NCI-H2081 (cell line): Measurements from ENCODE around the gene TECTA.

Source experiments
- DNase-seq, 2 experiments: peaks; one replicate each; lab custom pipeline; 2025; lab: John Stamatoyannopoulos, UW

TECTA gene

GRCh38 chr11:121127809-121128208 is 26.8 kb downstream of the TECTA start:
- DNase-seq: no peak

GRCh38 chr11:121129362-121130340 is 28.6 kb downstream of the TECTA start:
- no peak for DNase-seq

DNA sequence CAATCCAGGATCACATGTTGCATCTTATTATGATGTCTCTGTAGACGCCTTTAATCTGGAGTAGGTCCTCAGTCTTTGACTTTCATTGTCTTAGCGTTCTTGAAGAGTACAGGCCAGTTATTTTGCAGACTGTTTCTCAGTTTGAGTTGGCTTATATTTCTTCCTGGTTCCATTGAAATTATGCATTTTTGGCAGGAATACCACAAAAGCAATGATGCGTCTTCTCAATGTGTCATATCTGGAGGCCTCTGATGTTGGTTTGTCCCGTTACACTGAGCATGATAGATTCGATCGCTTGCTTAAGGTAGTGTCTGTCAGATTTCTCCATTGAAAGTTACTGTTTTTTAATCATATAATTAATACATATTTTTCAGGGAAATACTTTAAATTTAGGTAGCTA is 30.6 kb downstream of the TECTA start:
- DNase-seq: no peak

DNA sequence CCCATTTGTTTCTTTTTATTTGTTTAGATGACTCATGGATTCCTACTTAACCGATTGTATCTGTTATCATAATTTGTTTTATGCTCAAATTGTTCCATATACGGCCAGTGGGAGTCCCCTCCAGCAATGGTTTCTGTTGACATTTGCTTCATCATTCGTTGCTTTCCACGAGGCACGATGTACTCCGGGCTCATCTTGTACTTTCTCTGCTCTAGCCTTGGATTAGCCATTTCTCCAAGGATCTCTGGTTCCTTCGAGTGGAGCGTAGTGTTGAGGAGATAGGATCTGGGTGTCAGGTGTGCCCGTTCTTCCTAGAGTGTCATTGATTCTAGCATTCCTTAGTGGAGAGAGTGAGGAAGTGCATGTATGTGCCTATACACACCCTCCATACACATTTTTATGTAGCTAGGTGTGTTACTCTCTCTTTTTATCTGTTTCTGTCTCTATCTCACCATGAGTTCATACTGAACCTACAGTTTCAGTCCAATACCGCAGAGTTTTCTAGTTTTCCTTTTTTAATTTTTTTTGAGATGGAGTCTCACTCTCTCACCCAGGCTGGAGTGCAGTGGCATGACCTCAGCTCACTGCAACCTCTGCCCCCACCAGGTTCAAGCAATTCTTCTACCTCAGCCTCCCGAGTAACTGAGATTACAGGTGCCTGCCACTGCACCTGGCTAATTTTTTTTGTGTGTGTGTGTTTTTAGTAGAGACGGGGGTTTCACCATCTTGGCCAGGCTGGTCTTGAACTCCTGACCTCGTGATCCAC is 31.4 kb downstream of the TECTA start:
- DNase-seq: no peak

DNA sequence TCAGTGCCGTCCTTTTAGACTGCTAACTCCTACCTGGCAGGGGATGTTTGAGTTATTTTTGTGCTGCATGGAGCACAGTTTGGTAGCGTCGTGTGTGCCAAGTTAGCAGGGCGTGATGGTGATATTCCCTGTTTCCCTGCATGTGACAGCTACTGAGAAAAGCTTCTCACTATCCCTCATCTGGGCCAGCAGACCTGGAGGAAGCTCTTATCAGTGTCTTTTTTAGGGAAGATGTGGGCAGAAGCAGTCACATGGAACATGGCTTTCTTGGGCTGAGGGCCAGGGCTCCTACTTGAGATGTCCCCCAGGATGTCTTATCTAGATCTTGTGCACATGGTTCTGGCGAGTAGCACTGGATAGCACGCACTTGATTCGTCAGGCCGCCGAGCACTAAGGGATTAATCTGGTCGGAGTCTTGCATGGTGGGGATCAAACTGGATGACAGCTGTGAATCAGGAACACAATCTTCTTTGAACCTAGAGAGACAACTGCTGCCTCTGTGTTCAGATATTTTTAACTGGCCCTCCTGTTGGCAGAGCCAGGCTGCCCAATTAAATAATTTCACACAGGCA is 33.8 kb downstream of the TECTA start:
- no peak for DNase-seq

- no peak for DNase-seq
Measured at GRCh38 chr11:121137005-121137404, 36.0 kb downstream of the TECTA start.

- no peak for DNase-seq
Measured at GRCh38 chr11:121138259-121138658, 37.2 kb downstream of the TECTA start.

GRCh38 chr11:121140369-121140768 is 39.3 kb downstream of the TECTA start:
- DNase-seq: no peak

- no peak for DNase-seq
Measured at GRCh38 chr11:121141066-121141465, 40.0 kb downstream of the TECTA start.

GRCh38 chr11:121143921-121144320 is 42.9 kb downstream of the TECTA start:
- DNase-seq: no peak

DNA sequence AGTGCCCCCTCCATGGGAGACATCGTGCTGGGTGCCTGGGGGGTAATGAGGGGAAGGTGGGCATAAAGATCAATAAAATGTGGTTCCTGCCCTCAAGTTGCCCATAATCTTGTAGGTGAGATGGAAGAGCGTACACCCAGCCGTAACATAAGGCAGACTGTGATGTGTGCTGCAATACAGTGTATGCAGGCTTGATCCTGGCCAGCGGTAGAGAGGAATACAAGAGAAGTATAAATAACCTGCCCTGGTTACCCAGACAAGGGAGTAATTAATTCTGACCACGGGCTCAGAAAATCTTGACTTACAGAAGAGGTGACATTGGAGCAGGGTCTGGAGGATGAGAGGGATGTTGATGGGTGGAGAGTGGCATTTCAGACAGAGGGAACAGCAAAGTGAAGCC is 43.7 kb downstream of the TECTA start:
- DNase-seq: no peak

- no peak for DNase-seq
Measured at GRCh38 chr11:121145826-121146225, 44.8 kb downstream of the TECTA start.

- no peak for DNase-seq
Measured at GRCh38 chr11:121149116-121149515, 48.1 kb downstream of the TECTA start.

GRCh38 chr11:121151207-121151688 is 50.2 kb downstream of the TECTA start:
- DNase-seq: no peak

DNA sequence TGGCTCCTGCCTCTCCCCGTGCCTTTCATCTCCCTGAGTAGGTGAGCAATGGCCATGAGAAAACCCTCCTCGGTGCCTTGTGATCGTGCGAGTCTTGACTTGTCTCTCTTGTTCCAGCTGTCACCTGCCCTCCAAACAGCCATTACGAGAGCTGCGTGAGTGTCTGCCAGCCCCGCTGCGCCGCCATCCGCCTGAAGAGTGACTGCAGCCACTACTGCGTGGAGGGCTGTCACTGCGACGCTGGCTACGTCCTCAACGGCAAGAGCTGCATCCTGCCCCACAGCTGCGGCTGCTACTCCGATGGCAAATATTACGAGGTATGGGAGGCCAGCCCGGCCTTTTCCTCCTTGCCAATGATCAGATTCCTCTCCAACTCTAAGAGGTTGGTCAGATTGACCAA is 51.7 kb downstream of the TECTA start:
- no peak for DNase-seq

GRCh38 chr11:121153472-121153871 is 52.4 kb downstream of the TECTA start:
- DNase-seq: no peak

- DNase-seq: peak in 1 of 2 experiments; percentile 51
Measured at GRCh38 chr11:121154486-121155314, 53.7 kb downstream of the TECTA start.

- no peak for DNase-seq
Measured at GRCh38 chr11:121157756-121158155, 56.7 kb downstream of the TECTA start.

GRCh38 chr11:121159741-121160140 is 58.7 kb downstream of the TECTA start:
- DNase-seq: peak in 1 of 2 experiments; percentile 28

DNA sequence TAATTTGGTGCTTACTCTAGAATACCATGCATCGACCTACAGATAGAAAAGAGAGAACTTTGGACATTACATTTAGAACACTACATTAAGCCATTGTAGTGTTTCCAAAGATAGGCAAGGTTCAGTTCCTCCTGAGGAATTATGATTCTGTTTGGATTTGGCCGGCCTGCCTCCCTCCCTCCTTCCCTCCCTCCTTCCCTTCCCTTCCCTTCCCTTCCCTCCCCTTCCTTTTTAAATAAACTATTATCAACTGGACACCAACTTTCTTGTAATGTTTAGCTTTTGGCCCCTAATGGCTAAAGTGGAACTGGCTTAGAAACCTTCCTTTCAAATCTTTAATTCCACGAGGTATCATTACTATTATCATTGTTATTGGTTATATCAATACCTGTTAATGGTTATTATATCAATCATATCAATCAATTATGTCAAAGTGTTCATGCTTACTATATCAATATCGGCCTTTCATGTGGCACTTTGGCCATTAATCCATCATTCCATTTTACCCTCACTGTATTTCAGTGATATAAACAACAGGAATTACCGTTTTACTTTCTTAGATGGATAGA is 60.4 kb downstream of the TECTA start:
- DNase-seq: no peak

- DNase-seq: no peak
Measured at GRCh38 chr11:121163658-121164308, 62.7 kb downstream of the TECTA start.
